ENCODE data around the gene GLDC. TPM values are rescaled to one million over a fixed set of nuclear protein-coding genes. Genes with fewer than 3 reads are reported as not detected.

The GLDC gene
- total RNA-seq, 4 donors from 2014 or later = 1.1 to 21.6 (median 10.2) TPM

GRCh38 chr9:6489099-6489498 lies 156.4 kb downstream of the GLDC start:
- no peak for DNase-seq
- intact Hi-C loops (cut with DNase I) = no loop called here
- H3K36me3 ChIP-seq = peaks cover 7 to 87% (median 9%) of the 10 kb centered on the region in 3 donors
- no peaks in the 10 kb centered on the region for H3K9me3 ChIP-seq
- no peaks in the 10 kb centered on the region for H3K27me3 ChIP-seq
- no peak for TF ChIP-seq POLR2A (IDR thresholded peaks at IDR 0.05)
- TF ChIP-seq CTCF (IDR thresholded peaks at IDR 0.05) = no peak
- H3K4me1 ChIP-seq = no peaks in the 10 kb centered on the region
- no peak overlapping the region for H3K27ac ChIP-seq
- WGBS, 2 donors = 100% methylated on average over 1 of the region's 1 CpG
- no peak overlapping the region for H3K4me3 ChIP-seq

- no peak overlapping the region for H3K4me3 ChIP-seq
- H3K36me3 ChIP-seq = peaks cover 7 to 87% (median 9%) of the 10 kb centered on the region in 3 donors
- WGBS, 2 donors = 87 to 93% methylated on average over 7 of the region's 7 CpGs
- H3K9me3 ChIP-seq = no peaks in the 10 kb centered on the region
- H3K4me1 ChIP-seq = no peaks in the 10 kb centered on the region
- DNase-seq = no peak
- H3K27me3 ChIP-seq = no peaks in the 10 kb centered on the region
- H3K27ac ChIP-seq = no peak overlapping the region
- no peak for TF ChIP-seq CTCF (IDR thresholded peaks at IDR 0.05)
- no peak for TF ChIP-seq POLR2A (IDR thresholded peaks at IDR 0.05)
- intact Hi-C loops (cut with DNase I) = no loop called here
These were observed 157.1 kb downstream of the GLDC start for GRCh38 chr9:6488395-6488794.

- no peak overlapping the region for H3K4me3 ChIP-seq
- no peak overlapping the region for H3K27ac ChIP-seq
- peaks cover 7 to 100% (median 13%) of the 10 kb centered on the region in 3 donors for H3K36me3 ChIP-seq
- no peaks in the 10 kb centered on the region for H3K27me3 ChIP-seq
- TF ChIP-seq POLR2A (IDR thresholded peaks at IDR 0.05) (no peak), CTCF (IDR thresholded peaks at IDR 0.05) (no peak)
- DNase-seq = no peak
- 35 to 54% methylated on average over 2 of the region's 2 CpGs for WGBS, 2 donors
- H3K9me3 ChIP-seq = no peaks in the 10 kb centered on the region
- intact Hi-C loops (cut with DNase I) = no loop called here
- no peaks in the 10 kb centered on the region for H3K4me1 ChIP-seq
These were observed 161.3 kb downstream of the GLDC start for GRCh38 chr9:6484210-6484609.

Small RNAs within 50 kb of the gene (small RNA-seq; reads per million reads assigned to genes)
- 0 reads per million in 4 donors for gene RN7SL123P
- gene RN7SL25P = 0 reads per million in 4 donors

Other genes with a start within 250 kb of the GLDC start
- gene UHRF2, start 232.5 kb downstream of the GLDC start, total RNA-seq = 10 to 100 TPM; 12.9 to 51.1 (median 22.1) TPM
- 10 to 100 TPM; 12.5 to 43.9 (median 22.9) TPM for gene KDM4C, start 112.2 kb upstream of the GLDC start, total RNA-seq